GM18867 (cell line): ENCODE data around the gene LTBP3.
A peak's percentile ranks its signal among the peaks of the same experiment; 100 is the strongest.

Experiments
- ATAC-seq: cut with Tn5 transposase; IDR thresholded peaks from one replicate; pipeline ENCODE4 v1.9.1; 2021; ENCODE audit warnings: mild to moderate bottlenecking, moderate library complexity; ENCODE audit not compliant: unreplicated experiment

The LTBP3 gene

GRCh38 chr11:65555693-65556231 lies 2.4 kb downstream of the LTBP3 start:
- no peak for ATAC-seq

GRCh38 chr11:65554842-65555430 lies 3.2 kb downstream of the LTBP3 start:
- no peak for ATAC-seq

GRCh38 chr11:65554057-65554818 lies 3.9 kb downstream of the LTBP3 start:
- no peak for ATAC-seq

GRCh38 chr11:65553301-65554001 lies 4.7 kb downstream of the LTBP3 start:
- no peak for ATAC-seq

- no peak for ATAC-seq
Measured at GRCh38 chr11:65552388-65552951, 5.7 kb downstream of the LTBP3 start.

- ATAC-seq: peak; percentile 63
Measured at GRCh38 chr11:65551572-65552387, 6.4 kb downstream of the LTBP3 start.

- no peak for ATAC-seq
Measured at GRCh38 chr11:65549096-65549495, 9.1 kb downstream of the LTBP3 start.

GRCh38 chr11:65548395-65548794 lies 9.8 kb downstream of the LTBP3 start:
- ATAC-seq: no peak

GRCh38 chr11:65547446-65548125 lies 10.6 kb downstream of the LTBP3 start:
- no peak for ATAC-seq

GRCh38 chr11:65546217-65546958 lies 11.8 kb downstream of the LTBP3 start:
- peak; percentile 61 for ATAC-seq

GRCh38 chr11:65545853-65546216 lies 12.3 kb downstream of the LTBP3 start:
- ATAC-seq: no peak

GRCh38 chr11:65542738-65543390 lies 15.3 kb downstream of the LTBP3 start:
- no peak for ATAC-seq

GRCh38 chr11:65541093-65541982 lies 16.8 kb downstream of the LTBP3 start:
- no peak for ATAC-seq

GRCh38 chr11:65540290-65541092 lies 17.7 kb downstream of the LTBP3 start:
- ATAC-seq: peak; percentile 59

GRCh38 chr11:65539744-65540289 lies 18.3 kb downstream of the LTBP3 start:
- peak; percentile 52 for ATAC-seq

- no peak for ATAC-seq
Measured at GRCh38 chr11:65538915-65539743, 19.0 kb downstream of the LTBP3 start.
